Measurements from ENCODE around the gene EIF2B1.

EIF2B1 gene

GRCh38 chr12:123598522-123598921, 35.0 kb downstream of the EIF2B1 start:
- H3K36me3 ChIP-seq (replicated peaks; ENCODE audit: insufficient read depth, low read length): no peaks in the 10 kb centered on the region
- no peak overlapping the region for H3K27ac ChIP-seq (ENCODE audit: low read length)
- H3K79me2 ChIP-seq (ENCODE audit: low read length): peaks cover 16% of the 10 kb centered on the region
- no peak overlapping the region for H2AFZ ChIP-seq (ENCODE audit: low read length)
- no peak overlapping the region for H3K4me3 ChIP-seq (ENCODE audit: low read length)
- H4K20me1 ChIP-seq (ENCODE audit: insufficient read depth, low read length): peaks cover 3% of the 10 kb centered on the region; the same call in 1 of the 2 replicates
- no peaks in the 10 kb centered on the region for H3K9me2 ChIP-seq (replicated peaks; ENCODE audit: insufficient read depth, low read length)
- H3K9ac ChIP-seq (ENCODE audit: low read length): no peak overlapping the region
- no peak overlapping the region for H3K4me2 ChIP-seq (ENCODE audit: low read depth, low read length)
- H3K4me1 ChIP-seq (ENCODE audit: low read length): peaks cover 15% of the 10 kb centered on the region
- peaks cover 9% of the 10 kb centered on the region for H3F3A ChIP-seq (ENCODE audit: insufficient read depth, low read length)
- H3K9me3 ChIP-seq (replicated peaks; ENCODE audit: insufficient read depth, low read length): no peaks in the 10 kb centered on the region
- TF ChIP-seq EZH2phosphoT487 (IDR thresholded peaks at IDR 0.05; ENCODE audit: low read length) (no peak), CTCF (IDR thresholded peaks at IDR 0.05; ENCODE audit: low read length) (no peak), EZH2 (optimal IDR thresholded peaks at IDR 0.05; ENCODE audit: low read depth, low read length) (no peak)
- H3K27me3 ChIP-seq (replicated peaks; ENCODE audit: insufficient read depth, low read length): no peaks in the 10 kb centered on the region
- DNase-seq: peak; percentile 25

GRCh38 chr12:123597100-123597499, 36.4 kb downstream of the EIF2B1 start:
- no peaks in the 10 kb centered on the region for H3K9me3 ChIP-seq (replicated peaks; ENCODE audit: insufficient read depth, low read length)
- peaks cover 8% of the 10 kb centered on the region for H3K79me2 ChIP-seq (ENCODE audit: low read length)
- no peak overlapping the region for H3K4me3 ChIP-seq (ENCODE audit: low read length)
- H3K9ac ChIP-seq (ENCODE audit: low read length): no peak overlapping the region
- no peak for TF ChIP-seq EZH2 (optimal IDR thresholded peaks at IDR 0.05; ENCODE audit: low read depth, low read length)
- TF ChIP-seq EZH2phosphoT487 (IDR thresholded peaks at IDR 0.05; ENCODE audit: low read length): no peak
- no peak for TF ChIP-seq CTCF (IDR thresholded peaks at IDR 0.05; ENCODE audit: low read length)
- no peaks in the 10 kb centered on the region for H3K27me3 ChIP-seq (replicated peaks; ENCODE audit: insufficient read depth, low read length)
- H3K27ac ChIP-seq (ENCODE audit: low read length): no peak overlapping the region
- peaks cover 3% of the 10 kb centered on the region; the same call in 1 of the 2 replicates for H4K20me1 ChIP-seq (ENCODE audit: insufficient read depth, low read length)
- no peaks in the 10 kb centered on the region for H3K9me2 ChIP-seq (replicated peaks; ENCODE audit: insufficient read depth, low read length)
- H3K4me1 ChIP-seq (ENCODE audit: low read length): peaks cover 15% of the 10 kb centered on the region
- H2AFZ ChIP-seq (ENCODE audit: low read length): no peak overlapping the region
- H3K36me3 ChIP-seq (replicated peaks; ENCODE audit: insufficient read depth, low read length): no peaks in the 10 kb centered on the region
- H3F3A ChIP-seq (ENCODE audit: insufficient read depth, low read length): peaks cover 9% of the 10 kb centered on the region
- no peak for DNase-seq
- H3K4me2 ChIP-seq (ENCODE audit: low read depth, low read length): no peak overlapping the region

- no peak overlapping the region for H3K4me3 ChIP-seq (ENCODE audit: low read length)
- H3K27me3 ChIP-seq (replicated peaks; ENCODE audit: insufficient read depth, low read length): no peaks in the 10 kb centered on the region
- H4K20me1 ChIP-seq (ENCODE audit: insufficient read depth, low read length): peaks cover 3% of the 10 kb centered on the region; the same call in 1 of the 2 replicates
- TF ChIP-seq EZH2phosphoT487 (IDR thresholded peaks at IDR 0.05; ENCODE audit: low read length): no peak
- no peak for TF ChIP-seq CTCF (IDR thresholded peaks at IDR 0.05; ENCODE audit: low read length)
- TF ChIP-seq EZH2 (optimal IDR thresholded peaks at IDR 0.05; ENCODE audit: low read depth, low read length): no peak
- H3K9ac ChIP-seq (ENCODE audit: low read length): no peak overlapping the region
- no peaks in the 10 kb centered on the region for H3K9me2 ChIP-seq (replicated peaks; ENCODE audit: insufficient read depth, low read length)
- H3K9me3 ChIP-seq (replicated peaks; ENCODE audit: insufficient read depth, low read length): no peaks in the 10 kb centered on the region
- no peak overlapping the region for H3K27ac ChIP-seq (ENCODE audit: low read length)
- H3K36me3 ChIP-seq (replicated peaks; ENCODE audit: insufficient read depth, low read length): no peaks in the 10 kb centered on the region
- peaks cover 10% of the 10 kb centered on the region; the same call in 1 of the 2 replicates for H3K79me2 ChIP-seq (ENCODE audit: low read length)
- H2AFZ ChIP-seq (ENCODE audit: low read length): no peak overlapping the region
- no peak for DNase-seq
- H3F3A ChIP-seq (ENCODE audit: insufficient read depth, low read length): peaks cover 9% of the 10 kb centered on the region
- H3K4me2 ChIP-seq (ENCODE audit: low read depth, low read length): no peak overlapping the region
- peaks cover 15% of the 10 kb centered on the region for H3K4me1 ChIP-seq (ENCODE audit: low read length)
Measured at GRCh38 chr12:123595729-123596128, 37.8 kb downstream of the EIF2B1 start.

All from MM.1S (cell line).